DMS53 treated with DMSO at 0.1 percent for 48 hours (cell line): ENCODE measurements around the gene PLPP2.

Experiments used
- DNase-seq: peaks from one replicate; lab custom pipeline; 2025; ENCODE audit not compliant: unreplicated experiment; lab: John Stamatoyannopoulos, UW

The PLPP2 gene

GRCh38 chr19:293436-294110 is 2.4 kb upstream of the PLPP2 start:
- no peak for DNase-seq

GRCh38 chr19:292951-293350 is 1.7 kb upstream of the PLPP2 start:
- no peak for DNase-seq

- no peak for DNase-seq
Measured at GRCh38 chr19:292281-292884, 1.2 kb upstream of the PLPP2 start.

GRCh38 chr19:291561-292280 is 518 bp upstream of the PLPP2 start:
- peak; percentile 33 for DNase-seq

- peak; percentile 91 for DNase-seq
Measured at GRCh38 chr19:290372-291005, 714 bp downstream of the PLPP2 start.

- peak; percentile 91 for DNase-seq
Measured at GRCh38 chr19:289651-290371, 1.4 kb downstream of the PLPP2 start.

- no peak for DNase-seq
Measured at GRCh38 chr19:288911-289310, 2.3 kb downstream of the PLPP2 start.

GRCh38 chr19:287381-287871 is 3.8 kb downstream of the PLPP2 start:
- no peak for DNase-seq

GRCh38 chr19:283395-283794 is 7.8 kb downstream of the PLPP2 start:
- DNase-seq: no peak

- DNase-seq: no peak
Measured at GRCh38 chr19:282501-282900, 8.7 kb downstream of the PLPP2 start.

GRCh38 chr19:281992-282391 is 9.2 kb downstream of the PLPP2 start:
- DNase-seq: no peak

- DNase-seq: no peak
Measured at GRCh38 chr19:281156-281853, 9.9 kb downstream of the PLPP2 start.

GRCh38 chr19:280541-281009 is 10.6 kb downstream of the PLPP2 start:
- DNase-seq: no peak

GRCh38 chr19:279656-280055 is 11.5 kb downstream of the PLPP2 start:
- DNase-seq: no peak

GRCh38 chr19:279231-279630 is 12.0 kb downstream of the PLPP2 start:
- DNase-seq: no peak

GRCh38 chr19:277581-278165 is 13.5 kb downstream of the PLPP2 start:
- no peak for DNase-seq

GRCh38 chr19:277131-277530 is 14.1 kb downstream of the PLPP2 start:
- DNase-seq: no peak

- DNase-seq: no peak
Measured at GRCh38 chr19:275958-276646, 15.1 kb downstream of the PLPP2 start.

GRCh38 chr19:275000-275399 is 16.2 kb downstream of the PLPP2 start:
- no peak for DNase-seq
